ENCODE measurements around the gene RBFOX1.

RBFOX1 gene

DNA sequence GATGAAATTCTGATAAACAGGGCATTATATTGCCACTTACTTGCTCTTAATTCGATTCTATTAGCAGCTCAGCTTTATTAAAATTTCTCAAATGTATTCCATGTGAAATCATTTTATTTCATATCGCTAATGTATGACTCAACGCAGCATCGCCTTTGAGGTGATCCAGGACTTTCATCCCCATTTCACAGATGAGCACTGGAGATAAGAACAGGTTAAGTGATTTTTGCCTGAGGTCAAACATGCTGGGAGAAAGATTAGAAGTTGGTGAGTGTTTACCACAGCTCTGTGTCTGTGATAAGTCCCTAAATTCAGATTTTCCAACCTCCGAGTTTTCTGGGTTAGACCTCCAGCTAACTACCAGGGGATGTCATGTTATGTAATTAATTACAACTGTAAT lies 43.6 kb downstream of the RBFOX1 start:
- no peak for DNase-seq

DNA sequence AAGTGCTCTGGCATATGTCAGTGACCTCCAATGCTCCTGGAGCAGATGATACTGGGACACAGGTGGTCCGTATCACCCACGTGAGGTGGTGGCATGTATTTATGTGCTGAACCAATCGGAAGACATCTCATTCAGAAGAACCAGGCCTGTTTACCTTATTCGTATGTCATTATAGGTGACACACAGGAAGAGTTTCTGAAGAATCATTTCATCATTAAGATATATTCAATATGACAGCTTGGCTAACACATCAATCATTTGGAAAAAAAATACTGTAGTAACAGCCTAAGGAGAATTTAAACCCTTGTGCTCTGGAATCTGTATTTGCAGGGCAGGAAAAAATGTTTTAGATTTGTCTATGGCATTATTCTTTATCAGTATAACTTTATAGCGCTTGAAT lies 44.6 kb downstream of the RBFOX1 start:
- DNase-seq = no peak

GRCh38 chr16:7378024-7378695 lies 45.5 kb downstream of the RBFOX1 start:
- no peak for DNase-seq

- no peak for DNase-seq
These were observed 47.8 kb downstream of the RBFOX1 start for GRCh38 chr16:7380441-7380840.

GRCh38 chr16:7380911-7381310 lies 48.3 kb downstream of the RBFOX1 start:
- no peak for DNase-seq

DNA sequence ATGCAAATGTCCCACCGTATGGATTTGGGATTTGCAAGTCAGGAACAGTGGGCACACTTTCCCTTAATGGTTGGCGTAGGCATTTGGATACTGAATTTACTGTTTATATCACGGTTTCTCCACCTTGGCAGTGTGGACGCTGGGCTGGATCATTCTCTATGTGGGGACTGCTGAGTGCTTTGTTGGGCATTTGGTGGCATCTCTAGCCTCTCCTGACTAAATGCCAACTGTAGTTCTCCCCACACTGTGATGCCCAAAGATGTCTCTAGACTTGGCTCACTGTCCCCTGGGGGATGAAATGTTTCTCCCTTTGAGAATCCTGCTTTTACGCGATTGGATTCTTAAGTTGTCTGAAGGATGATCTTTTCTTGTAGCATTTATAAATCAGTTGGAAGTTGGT lies 49.0 kb downstream of the RBFOX1 start:
- DNase-seq = no peak

DNA sequence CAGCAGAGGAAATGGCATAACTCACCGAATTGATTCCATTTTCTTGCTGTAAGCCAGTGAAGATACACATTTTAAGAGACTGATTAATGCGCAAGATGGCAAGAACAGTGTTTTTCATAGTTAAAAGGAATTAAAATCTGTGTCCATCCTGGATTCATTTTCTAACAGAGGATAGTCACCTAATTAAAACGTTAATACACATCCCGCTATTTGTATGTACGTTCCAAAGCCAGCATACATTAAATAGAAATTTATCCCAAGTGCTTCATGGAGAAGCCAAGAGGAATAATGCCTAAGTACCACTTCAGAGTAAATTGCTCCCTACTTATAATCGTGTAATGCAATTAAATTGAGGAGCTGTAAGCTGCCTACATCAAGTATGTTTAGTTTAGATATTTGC lies 49.9 kb downstream of the RBFOX1 start:
- DNase-seq = no peak

- DNase-seq = no peak
These were observed 58.3 kb downstream of the RBFOX1 start for GRCh38 chr16:7390974-7391373.

DNA sequence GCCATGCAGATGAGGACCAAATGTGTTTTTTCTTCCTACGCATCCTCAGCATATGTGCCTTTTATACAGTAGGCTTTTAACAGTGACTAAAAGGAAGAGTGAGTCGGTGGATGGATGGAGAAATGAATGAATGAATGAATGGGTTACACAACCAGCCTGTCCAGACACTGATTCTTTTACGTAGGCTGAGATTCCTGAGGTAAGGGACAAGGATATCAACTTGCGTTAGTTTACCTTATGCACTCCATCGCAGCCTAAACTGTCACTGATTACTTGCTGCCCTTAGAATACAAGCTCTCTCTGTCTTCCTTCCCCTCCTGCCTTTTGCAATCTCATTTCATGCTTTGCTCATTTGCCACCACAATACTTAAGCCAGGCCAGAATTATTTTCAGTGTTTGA lies 59.0 kb downstream of the RBFOX1 start:
- no peak for DNase-seq

DNA sequence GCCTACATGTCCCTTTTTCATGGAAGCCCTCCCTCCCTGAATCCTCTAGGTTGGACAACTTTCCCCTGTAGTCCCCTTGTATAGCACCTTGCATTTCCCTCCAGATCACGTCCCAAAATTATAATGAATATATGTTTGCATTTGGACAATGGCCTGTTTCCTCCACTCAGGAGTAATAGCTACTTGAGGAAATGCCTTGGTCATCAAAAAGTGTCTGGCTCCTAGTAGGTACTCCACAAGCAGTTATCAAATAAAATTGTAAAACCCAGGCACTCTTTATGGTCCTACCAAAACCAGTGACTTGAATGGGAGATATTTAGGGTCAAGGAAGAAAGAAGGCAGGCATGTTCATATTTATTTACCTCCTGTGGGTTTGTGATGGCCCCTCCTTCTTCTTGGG lies 59.6 kb downstream of the RBFOX1 start:
- DNase-seq = no peak

DNA sequence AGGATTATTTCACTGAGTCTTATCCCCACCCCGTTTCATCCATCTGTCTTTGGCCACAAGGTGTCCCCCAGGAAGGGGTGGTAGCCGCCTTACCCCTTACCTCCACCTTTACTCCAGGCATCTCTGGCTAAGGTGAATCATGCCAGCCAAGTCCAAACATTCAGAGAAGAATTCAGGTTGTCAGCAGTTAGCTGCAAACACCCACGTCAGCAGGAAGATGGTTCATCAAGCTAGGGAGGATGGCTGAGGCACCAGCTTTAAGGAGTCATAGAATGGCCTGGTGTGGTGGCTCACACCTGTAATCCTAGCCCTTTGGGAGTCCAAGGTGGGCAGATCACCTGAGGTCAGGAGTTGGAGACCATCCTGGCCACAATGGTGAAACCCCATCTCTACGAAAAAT lies 61.0 kb downstream of the RBFOX1 start:
- no peak for DNase-seq

GRCh38 chr16:7394720-7395336 lies 62.2 kb downstream of the RBFOX1 start:
- no peak for DNase-seq

- no peak for DNase-seq
These were observed 65.3 kb downstream of the RBFOX1 start for GRCh38 chr16:7397901-7398300.

DNA sequence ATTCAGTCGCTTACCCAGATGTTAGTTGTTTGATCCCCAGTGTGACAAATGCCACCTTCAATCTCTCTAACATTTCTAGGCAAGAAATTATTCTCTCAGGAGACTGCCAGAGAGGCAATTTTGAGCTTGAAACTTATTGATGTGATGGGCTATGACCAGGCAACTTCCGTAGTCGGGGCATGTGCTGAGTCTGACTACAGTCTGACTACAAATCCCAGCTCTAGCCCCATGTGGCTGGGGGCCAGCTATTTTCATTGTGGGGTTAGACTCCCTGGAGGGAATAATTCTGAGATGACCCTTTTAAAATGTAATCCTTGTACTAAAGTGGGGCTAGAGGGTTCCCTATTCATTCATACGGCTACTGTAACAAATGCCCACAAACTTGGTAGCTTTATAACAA lies 65.9 kb downstream of the RBFOX1 start:
- no peak for DNase-seq

- DNase-seq = no peak
These were observed 66.7 kb downstream of the RBFOX1 start for GRCh38 chr16:7399296-7399695.

- no peak for DNase-seq
These were observed 67.7 kb downstream of the RBFOX1 start for GRCh38 chr16:7400117-7400890.

DNA sequence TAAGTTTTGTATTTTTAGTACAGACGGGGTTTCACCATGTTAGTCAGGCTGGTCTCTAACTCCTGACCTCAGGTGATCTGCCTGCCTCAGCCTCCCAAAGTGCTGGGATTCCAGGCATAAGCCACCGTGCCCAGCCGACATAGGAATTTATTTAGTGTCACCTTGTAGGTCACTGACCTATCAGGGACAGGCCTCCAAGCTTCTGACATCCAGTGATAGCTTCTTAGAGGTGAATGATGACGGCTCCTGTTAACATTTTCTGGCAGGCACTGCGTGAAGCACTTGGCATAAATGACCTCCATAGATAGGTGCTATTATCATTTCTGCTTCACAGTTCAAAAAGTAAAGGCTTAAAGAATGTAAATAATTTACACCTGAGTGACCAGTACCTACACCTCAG lies 71.6 kb downstream of the RBFOX1 start:
- DNase-seq = no peak

GRCh38 chr16:7405166-7405565 lies 72.5 kb downstream of the RBFOX1 start:
- no peak for DNase-seq

GRCh38 chr16:7408700-7409365 lies 76.2 kb downstream of the RBFOX1 start:
- no peak for DNase-seq

- DNase-seq = no peak
These were observed 86.8 kb downstream of the RBFOX1 start for GRCh38 chr16:7419441-7419840.

GRCh38 chr16:7420079-7420478 lies 87.4 kb downstream of the RBFOX1 start:
- DNase-seq = no peak

DNA sequence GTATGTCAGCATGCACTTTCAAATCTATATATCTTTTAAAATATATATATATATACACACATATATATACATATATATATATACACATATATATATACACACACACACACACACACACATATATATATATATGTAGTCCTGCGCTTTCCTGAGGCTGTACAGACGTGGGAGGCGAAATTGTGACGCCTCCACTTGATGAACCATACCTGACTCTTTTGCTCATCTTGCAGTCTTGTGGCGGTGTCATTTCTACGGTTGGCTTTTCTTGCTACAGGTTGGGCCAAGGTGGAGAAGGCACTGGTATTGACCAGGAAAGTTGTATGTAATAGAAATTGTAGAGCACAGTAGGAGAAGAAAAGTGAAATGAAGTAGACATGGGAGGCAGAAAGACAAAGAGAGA lies 88.2 kb downstream of the RBFOX1 start:
- no peak for DNase-seq

GRCh38 chr16:7421578-7421977 lies 88.9 kb downstream of the RBFOX1 start:
- DNase-seq = no peak
